HCT116 (cell line): ENCODE results near the gene ABR. TPM values are rescaled to one million over a fixed set of nuclear protein-coding genes. Genes with fewer than 3 reads are reported as not detected.

ENCODE experiments used
- ATAC-seq: fragments of 200-7000 bp; cut with Tn5 transposase; 2 replicates; pipeline ENCODE4 v1.9.1; 2020; ENCODE audit warnings: mild to moderate bottlenecking, moderate library complexity
- BruUV-seq: library from RNA; stranded (reverse); fragments of 400-500 nt; replicated peaks from 2 replicates; lab custom pipeline; 2021; lab: Mats Ljungman, UMichigan
- CTCF ChIA-PET: fragments of 300-600 bp; sonication (Branson Sonifier 250); formaldehyde crosslinking; loops from one replicate; lab custom pipeline; 2021; ENCODE audit warnings: antibody characterized with exemption; lab: Charles Lee
- POLR2A ChIA-PET: fragments of 300-600, 350-600 bp; sonication (Branson Sonifier 250); formaldehyde crosslinking; loops from one replicate; lab custom pipeline; 2021; ENCODE audit warnings: antibody characterized with exemption; lab: Charles Lee
- RAD21 ChIA-PET, 2 experiments: fragments of 300-600 bp; sonication (Branson Sonifier 250); formaldehyde crosslinking; loops; one replicate each; lab custom pipeline; 2023; ENCODE audit warnings: low total read pairs in 2 of 2; ENCODE audit not compliant: uncharacterized antibody in 2 of 2, unreplicated experiment in 2 of 2, low non-redundant PET in 1 of 2; lab: Charles Lee
- DNase-seq: peaks from one replicate; pipeline ENCODE4 v3.0.0-alpha.2; 2010; ENCODE audit warnings: low read depth, low spot score
- H2AFZ ChIP-seq: fragments of 200-600 bp; shearing (Covaris generic), sonication (generic); 2 replicates; pipeline ENCODE4 v1.6.1; 2017; ENCODE audit warnings: low read depth, mixed run types, mixed read lengths, antibody characterized with exemption, low read length; ENCODE audit not compliant: poor library complexity, severe bottlenecking
- H3K27ac ChIP-seq: 2 replicates; pipeline ENCODE4 v1.5.1; 2012; ENCODE audit warnings: low read depth, low read length
- H3K27me3 ChIP-seq: fragments of 200-600 bp; sonication (generic); 2 replicates; pipeline ENCODE4 v1.6.1; 2016; ENCODE audit warnings: mixed run types, low read length, mixed read lengths; ENCODE audit not compliant: insufficient read depth
- H3K36me3 ChIP-seq, 2 experiments: fragments of 200-500 bp in 1 of 2; fragments of 200-600 bp in 1 of 2; sonication (Bioruptor generic) in 1 of 2; sonication (generic) in 1 of 2; 2 replicates each; pipeline versions ENCODE4 v1.5.1 to v1.6.1; 2014 to 2016; ENCODE audit warnings: low read length in 2 of 2, inconsistent platforms in 1 of 2, mixed read lengths in 1 of 2, mixed run types in 1 of 2; ENCODE audit not compliant: insufficient read depth in 2 of 2, control insufficient read depth in 1 of 2
- H3K4me1 ChIP-seq, 2 experiments: fragments of 200-600 bp in 1 of 2; sonication (generic) in 1 of 2; 2 replicates each; pipeline versions ENCODE4 v1.5.1 to v1.6.1; 2012 to 2017; ENCODE audit warnings: low read length in 2 of 2, inconsistent platforms in 1 of 2, mild to moderate bottlenecking in 1 of 2, mixed read lengths in 1 of 2, mixed run types in 1 of 2, moderate library complexity in 1 of 2; ENCODE audit not compliant: insufficient read depth in 2 of 2, control insufficient read depth in 1 of 2
- H3K4me2 ChIP-seq: fragments of 200-600 bp; sonication (generic); 2 replicates; pipeline ENCODE4 v1.6.1; 2017; ENCODE audit warnings: mixed run types, low read length, mixed read lengths
- H3K4me3 ChIP-seq, 2 experiments: fragments of 200-600 bp in 1 of 2; sonication (generic) in 1 of 2; replicated peaks in 1 of 2; 2 replicates each; pipeline ENCODE4 v1.5.1; 2011 to 2016; ENCODE audit warnings: low read length in 2 of 2, control low read depth in 1 of 2, low read depth in 1 of 2, mild to moderate bottlenecking in 1 of 2, mixed read lengths in 1 of 2, mixed run types in 1 of 2
- H3K79me2 ChIP-seq: fragments of 200-600 bp; sonication (generic); 2 replicates; pipeline ENCODE4 v1.6.1; 2017; ENCODE audit warnings: mild to moderate bottlenecking, mixed run types, low read length, moderate library complexity, mixed read lengths; ENCODE audit not compliant: insufficient read depth
- H3K9ac ChIP-seq: fragments of 200-600 bp; sonication (generic); 2 replicates; pipeline ENCODE4 v1.6.1; 2016; ENCODE audit warnings: low read length, mixed read lengths
- H3K9me2 ChIP-seq: fragments of 200-600 bp; sonication (generic), shearing (Covaris generic); 2 replicates; pipeline ENCODE4 v1.6.1; 2017; ENCODE audit warnings: mixed run types, mild to moderate bottlenecking, moderate library complexity; ENCODE audit not compliant: insufficient read depth
- H3K9me3 ChIP-seq, 2 experiments: fragments of 200-500 bp in 1 of 2; fragments of 200-600 bp in 1 of 2; sonication (Bioruptor generic) in 1 of 2; sonication (generic) in 1 of 2; 2 replicates each; pipeline ENCODE4 v1.6.1; 2014 to 2017; ENCODE audit warnings: low read length in 2 of 2, mixed read lengths in 2 of 2, inconsistent platforms in 1 of 2, low read depth in 1 of 2, mild to moderate bottlenecking in 1 of 2, mixed run types in 1 of 2, moderate library complexity in 1 of 2; ENCODE audit not compliant: control insufficient read depth in 1 of 2, insufficient read depth in 1 of 2
- H4K20me1 ChIP-seq: fragments of 200-600 bp; sonication (generic), shearing (Covaris generic); 2 replicates; pipeline ENCODE4 v1.6.1; 2017; ENCODE audit warnings: mixed run types, mild to moderate bottlenecking, moderate library complexity; ENCODE audit not compliant: insufficient read depth
- ATF3 ChIP-seq: IDR thresholded peaks from 2 replicates; pipeline ENCODE4 v1.6.1; 2012
- CBX3 ChIP-seq: IDR thresholded peaks from 2 replicates; pipeline ENCODE4 v1.6.1; 2012; ENCODE audit warnings: low read depth
- CEBPB ChIP-seq: IDR thresholded peaks from 2 replicates; pipeline ENCODE4 v1.6.1; 2012; ENCODE audit warnings: low read depth
- ELF1 ChIP-seq: IDR thresholded peaks from 2 replicates; pipeline ENCODE4 v1.6.1; 2012; ENCODE audit warnings: low read depth, borderline replicate concordance
- EZH2 ChIP-seq: fragments of 200-600 bp; sonication (generic); IDR thresholded peaks from 2 replicates; pipeline ENCODE4 v1.6.1; 2017; ENCODE audit warnings: antibody characterized with exemption, mixed run types
- EZH2phosphoT487 ChIP-seq: fragments of 200-600 bp; IDR thresholded peaks from 2 replicates; pipeline ENCODE4 v1.6.1; 2018; ENCODE audit warnings: antibody characterized with exemption, borderline replicate concordance
- FOSL1 ChIP-seq: IDR thresholded peaks from 2 replicates; pipeline ENCODE4 v1.6.1; 2012; ENCODE audit warnings: low read depth
- POLR2AphosphoS5 ChIP-seq: IDR thresholded peaks from 2 replicates; pipeline ENCODE4 v1.6.1; 2011; ENCODE audit warnings: mild to moderate bottlenecking, low read depth, low read length, moderate library complexity
- RAD21 ChIP-seq: IDR thresholded peaks from 2 replicates; pipeline ENCODE4 v1.6.1; 2012; ENCODE audit warnings: low read depth, mild to moderate bottlenecking
- SIN3A ChIP-seq: IDR thresholded peaks from 2 replicates; pipeline ENCODE4 v1.6.1; 2012; ENCODE audit warnings: low read depth
- SP1 ChIP-seq: IDR thresholded peaks from 2 replicates; pipeline ENCODE4 v1.6.1; 2012; ENCODE audit warnings: low read depth
- SRF ChIP-seq: IDR thresholded peaks from 2 replicates; pipeline ENCODE4 v1.6.1; 2012; ENCODE audit warnings: low read depth
- TCF7L2 ChIP-seq: IDR thresholded peaks from 2 replicates; pipeline ENCODE4 v1.7.0; 2011; ENCODE audit warnings: borderline replicate concordance, inconsistent platforms; ENCODE audit not compliant: insufficient read depth, insufficient read length; ENCODE audit errors: extremely low read depth
- YY1 ChIP-seq: IDR thresholded peaks from 2 replicates; pipeline ENCODE4 v1.6.1; 2011; ENCODE audit warnings: low read length, low read depth, moderate library complexity, mild to moderate bottlenecking; ENCODE audit not compliant: insufficient replicate concordance; ENCODE audit errors: extremely low read depth
- ZFX ChIP-seq: fragments of 450-650 bp; IDR thresholded peaks from 2 replicates; pipeline ENCODE4 v1.6.1; 2017
- intact Hi-C: fragments of 100-400 bp; cut with micrococcal nuclease; formaldehyde crosslinking; loops from 2 replicates; pipeline ENCODE4 v1.10.0; 2022
- total RNA-seq: library from RNA; stranded (reverse); gene quantifications from one replicate; pipeline ENCODE4 v1.2.1, GENCODE V29; 2021; ENCODE audit not compliant: unreplicated experiment
- TF ChIP-seq, protein P1 (sequence below): IDR thresholded peaks from 2 replicates; pipeline ENCODE4 v1.6.1; 2012; ENCODE audit warnings: low read depth
- TF ChIP-seq, protein P2 (sequence below), 3 experiments: fragments of 200-600 bp in 1 of 3; sonication (generic) in 1 of 3; IDR thresholded peaks in 2 of 3; conservative IDR thresholded peaks in 1 of 3; 2 replicates each; pipeline ENCODE4 v1.5.1; 2012 to 2017; ENCODE audit warnings: low read depth in 2 of 3, low read length in 2 of 3, antibody characterized with exemption in 1 of 3, borderline replicate concordance in 1 of 3, control low read depth in 1 of 3, mild to moderate bottlenecking in 1 of 3, mixed read lengths in 1 of 3, mixed run types in 1 of 3, moderate library complexity in 1 of 3; ENCODE audit not compliant: insufficient read depth in 1 of 3
- TF ChIP-seq, protein P3 (sequence below): IDR thresholded peaks from 2 replicates; pipeline ENCODE4 v1.6.1; 2011; ENCODE audit warnings: mild to moderate bottlenecking, low read length, moderate library complexity; ENCODE audit not compliant: insufficient replicate concordance; ENCODE audit errors: extremely low read depth
- TF ChIP-seq, protein P4 (sequence below): IDR thresholded peaks from 2 replicates; pipeline ENCODE4 v1.6.1; 2012

Gene ABR
- total RNA-seq, 1 experiment from 2014 or later: 58.5 TPM

DNA sequence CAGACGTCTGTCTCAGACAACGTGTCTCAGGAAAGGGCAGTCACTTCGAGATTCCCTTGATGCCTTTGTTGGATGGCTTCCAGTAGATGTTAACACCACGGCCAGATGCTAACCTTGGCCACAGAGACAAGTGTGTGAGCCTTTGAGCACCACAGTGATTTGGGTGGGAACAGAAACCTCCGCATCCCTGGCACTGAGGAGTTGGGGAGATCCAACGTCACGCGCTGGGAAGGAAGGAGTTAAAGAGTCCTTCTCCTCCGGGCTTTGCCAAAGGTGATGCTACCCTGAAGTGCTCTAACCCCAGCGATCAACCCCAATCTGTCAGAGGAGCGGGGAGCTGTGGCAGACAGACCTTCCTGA lies 3.0 kb upstream of the ABR start:
- no TSS peak for BruUV-seq

More for the DNA sequence above, 3.0 kb upstream of the ABR start:
- Histone ChIP-seq H3K9me2 (no peaks in the 10 kb centered on the region), H3K27ac (no peak overlapping the region), H2AFZ (no peak overlapping the region), H3K4me2 (no peak overlapping the region), H3K36me3 (no peaks in the 10 kb centered on the region), H3K27me3 (no peaks in the 10 kb centered on the region), H3K4me1 (peaks cover 6 to 34% of the 10 kb centered on the region in 2 experiments; a peak in 3 of 4 replicates), H3K9ac (no peak overlapping the region), H3K9me3 (no peaks in the 10 kb centered on the region), H3K4me3 (no peak overlapping the region), H3K79me2 (no peaks in the 10 kb centered on the region), H4K20me1 (no peaks in the 10 kb centered on the region)
- intact Hi-C loops: no loop called here
- no peak for ATAC-seq
- TF ChIP-seq SRF (no peak), TCF7L2 (no peak), POLR2AphosphoS5 (no peak), ATF3 (no peak), SP1 (no peak), ZFX (no peak), CBX3 (no peak), EZH2phosphoT487 (no peak), ELF1 (no peak), FOSL1 (no peak), YY1 (no peak), CEBPB (no peak), RAD21 (no peak), SIN3A (no peak), EZH2 (no peak)
- TF ChIP-seq, protein P1, sequence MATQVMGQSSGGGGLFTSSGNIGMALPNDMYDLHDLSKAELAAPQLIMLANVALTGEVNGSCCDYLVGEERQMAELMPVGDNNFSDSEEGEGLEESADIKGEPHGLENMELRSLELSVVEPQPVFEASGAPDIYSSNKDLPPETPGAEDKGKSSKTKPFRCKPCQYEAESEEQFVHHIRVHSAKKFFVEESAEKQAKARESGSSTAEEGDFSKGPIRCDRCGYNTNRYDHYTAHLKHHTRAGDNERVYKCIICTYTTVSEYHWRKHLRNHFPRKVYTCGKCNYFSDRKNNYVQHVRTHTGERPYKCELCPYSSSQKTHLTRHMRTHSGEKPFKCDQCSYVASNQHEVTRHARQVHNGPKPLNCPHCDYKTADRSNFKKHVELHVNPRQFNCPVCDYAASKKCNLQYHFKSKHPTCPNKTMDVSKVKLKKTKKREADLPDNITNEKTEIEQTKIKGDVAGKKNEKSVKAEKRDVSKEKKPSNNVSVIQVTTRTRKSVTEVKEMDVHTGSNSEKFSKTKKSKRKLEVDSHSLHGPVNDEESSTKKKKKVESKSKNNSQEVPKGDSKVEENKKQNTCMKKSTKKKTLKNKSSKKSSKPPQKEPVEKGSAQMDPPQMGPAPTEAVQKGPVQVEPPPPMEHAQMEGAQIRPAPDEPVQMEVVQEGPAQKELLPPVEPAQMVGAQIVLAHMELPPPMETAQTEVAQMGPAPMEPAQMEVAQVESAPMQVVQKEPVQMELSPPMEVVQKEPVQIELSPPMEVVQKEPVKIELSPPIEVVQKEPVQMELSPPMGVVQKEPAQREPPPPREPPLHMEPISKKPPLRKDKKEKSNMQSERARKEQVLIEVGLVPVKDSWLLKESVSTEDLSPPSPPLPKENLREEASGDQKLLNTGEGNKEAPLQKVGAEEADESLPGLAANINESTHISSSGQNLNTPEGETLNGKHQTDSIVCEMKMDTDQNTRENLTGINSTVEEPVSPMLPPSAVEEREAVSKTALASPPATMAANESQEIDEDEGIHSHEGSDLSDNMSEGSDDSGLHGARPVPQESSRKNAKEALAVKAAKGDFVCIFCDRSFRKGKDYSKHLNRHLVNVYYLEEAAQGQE: no peak
- TF ChIP-seq, protein P2, sequence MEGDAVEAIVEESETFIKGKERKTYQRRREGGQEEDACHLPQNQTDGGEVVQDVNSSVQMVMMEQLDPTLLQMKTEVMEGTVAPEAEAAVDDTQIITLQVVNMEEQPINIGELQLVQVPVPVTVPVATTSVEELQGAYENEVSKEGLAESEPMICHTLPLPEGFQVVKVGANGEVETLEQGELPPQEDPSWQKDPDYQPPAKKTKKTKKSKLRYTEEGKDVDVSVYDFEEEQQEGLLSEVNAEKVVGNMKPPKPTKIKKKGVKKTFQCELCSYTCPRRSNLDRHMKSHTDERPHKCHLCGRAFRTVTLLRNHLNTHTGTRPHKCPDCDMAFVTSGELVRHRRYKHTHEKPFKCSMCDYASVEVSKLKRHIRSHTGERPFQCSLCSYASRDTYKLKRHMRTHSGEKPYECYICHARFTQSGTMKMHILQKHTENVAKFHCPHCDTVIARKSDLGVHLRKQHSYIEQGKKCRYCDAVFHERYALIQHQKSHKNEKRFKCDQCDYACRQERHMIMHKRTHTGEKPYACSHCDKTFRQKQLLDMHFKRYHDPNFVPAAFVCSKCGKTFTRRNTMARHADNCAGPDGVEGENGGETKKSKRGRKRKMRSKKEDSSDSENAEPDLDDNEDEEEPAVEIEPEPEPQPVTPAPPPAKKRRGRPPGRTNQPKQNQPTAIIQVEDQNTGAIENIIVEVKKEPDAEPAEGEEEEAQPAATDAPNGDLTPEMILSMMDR (IDR thresholded peaks at IDR 0.05 in 2 of 3, conservative IDR thresholded peaks at IDR 0.05 in 1 of 3; ENCODE audit: borderline replicate concordance in 1 of 3, insufficient read depth in 1 of 3, low read depth in 2 of 3, low read length in 2 of 3): no peak
- TF ChIP-seq, protein P3, sequence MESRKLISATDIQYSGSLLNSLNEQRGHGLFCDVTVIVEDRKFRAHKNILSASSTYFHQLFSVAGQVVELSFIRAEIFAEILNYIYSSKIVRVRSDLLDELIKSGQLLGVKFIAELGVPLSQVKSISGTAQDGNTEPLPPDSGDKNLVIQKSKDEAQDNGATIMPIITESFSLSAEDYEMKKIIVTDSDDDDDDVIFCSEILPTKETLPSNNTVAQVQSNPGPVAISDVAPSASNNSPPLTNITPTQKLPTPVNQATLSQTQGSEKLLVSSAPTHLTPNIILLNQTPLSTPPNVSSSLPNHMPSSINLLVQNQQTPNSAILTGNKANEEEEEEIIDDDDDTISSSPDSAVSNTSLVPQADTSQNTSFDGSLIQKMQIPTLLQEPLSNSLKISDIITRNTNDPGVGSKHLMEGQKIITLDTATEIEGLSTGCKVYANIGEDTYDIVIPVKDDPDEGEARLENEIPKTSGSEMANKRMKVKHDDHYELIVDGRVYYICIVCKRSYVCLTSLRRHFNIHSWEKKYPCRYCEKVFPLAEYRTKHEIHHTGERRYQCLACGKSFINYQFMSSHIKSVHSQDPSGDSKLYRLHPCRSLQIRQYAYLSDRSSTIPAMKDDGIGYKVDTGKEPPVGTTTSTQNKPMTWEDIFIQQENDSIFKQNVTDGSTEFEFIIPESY: no peak
- TF ChIP-seq, protein P4, sequence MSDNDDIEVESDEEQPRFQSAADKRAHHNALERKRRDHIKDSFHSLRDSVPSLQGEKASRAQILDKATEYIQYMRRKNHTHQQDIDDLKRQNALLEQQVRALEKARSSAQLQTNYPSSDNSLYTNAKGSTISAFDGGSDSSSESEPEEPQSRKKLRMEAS: no peak
- ChIA-PET RAD21 (no interaction called here), POLR2A (no interaction called here), CTCF (no interaction called here)
- DNase-seq: no peak
